Nephron progenitor cell (in vitro differentiated cells): ENCODE measurements around the gene EID2B.

Source experiments
- DNase-seq: peaks from one replicate; pipeline ENCODE4 v3.0.0; 2021
- H3K27ac Mint-ChIP-seq: 2 replicates; pipeline ENCODE4 v1.8.0; 2021; ENCODE audit warnings: mild to moderate bottlenecking, moderate library complexity, mixed read lengths
- H3K27me3 Mint-ChIP-seq: 2 replicates; pipeline ENCODE4 v1.8.0; 2021; ENCODE audit warnings: mild to moderate bottlenecking, low read depth, mixed read lengths; ENCODE audit not compliant: poor library complexity
- H3K36me3 Mint-ChIP-seq: 2 replicates; pipeline ENCODE4 v1.8.0; 2021; ENCODE audit warnings: low read depth, mixed read lengths
- H3K4me1 Mint-ChIP-seq: 2 replicates; pipeline ENCODE4 v1.8.0; 2021; ENCODE audit warnings: mixed read lengths
- H3K4me3 Mint-ChIP-seq: 2 replicates; pipeline ENCODE4 v1.8.0; 2021; ENCODE audit warnings: mild to moderate bottlenecking, moderate library complexity, mixed read lengths
- H3K9me3 Mint-ChIP-seq: 2 replicates; pipeline ENCODE4 v1.8.0; 2021; ENCODE audit warnings: mild to moderate bottlenecking, moderate library complexity, mixed read lengths
- CTCF ChIP-seq: fragments of 200-600 bp; sonication (generic); IDR thresholded peaks from 2 replicates; pipeline ENCODE4 v1.5.0; 2021; ENCODE audit warnings: antibody characterized with exemption

EID2B gene

DNA sequence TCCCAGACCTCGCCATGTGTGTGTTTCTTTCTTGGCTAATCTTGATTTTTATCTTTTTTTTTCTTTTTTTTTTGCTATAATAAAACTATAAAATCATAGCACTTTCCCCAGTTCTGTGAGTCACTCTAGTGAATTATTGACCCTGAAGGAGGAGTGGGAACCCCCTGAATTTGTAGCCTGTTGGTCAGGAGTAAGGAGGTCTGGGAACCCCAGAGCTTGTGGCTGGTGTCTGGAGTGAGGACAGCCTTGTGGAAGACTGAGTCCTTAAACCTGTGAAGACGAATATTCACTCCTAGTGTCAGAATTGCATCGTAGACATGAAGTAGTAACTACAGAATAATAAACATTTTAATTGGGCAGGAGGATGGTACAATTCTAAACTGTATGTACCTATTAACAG, 7.4 kb downstream of the EID2B start:
- Mint-ChIP-seq H3K9me3 (peaks cover 4% of the 10 kb centered on the region), H3K36me3 (peaks cover 45% of the 10 kb centered on the region), H3K4me3 (no peak overlapping the region), H3K27me3 (no peaks in the 10 kb centered on the region), H3K4me1 (peaks cover 16% of the 10 kb centered on the region), H3K27ac (peak overlapping the region; percentile 24)
- no peak for DNase-seq
- no peak for TF ChIP-seq CTCF

GRCh38 chr19:39524495-39524894, 8.2 kb downstream of the EID2B start:
- Mint-ChIP-seq H3K4me3 (no peak overlapping the region), H3K36me3 (peaks cover 45% of the 10 kb centered on the region), H3K27me3 (no peaks in the 10 kb centered on the region), H3K9me3 (peaks cover 4% of the 10 kb centered on the region), H3K4me1 (peaks cover 23% of the 10 kb centered on the region), H3K27ac (no peak overlapping the region)
- TF ChIP-seq CTCF, result no peak
- DNase-seq, result no peak

DNA sequence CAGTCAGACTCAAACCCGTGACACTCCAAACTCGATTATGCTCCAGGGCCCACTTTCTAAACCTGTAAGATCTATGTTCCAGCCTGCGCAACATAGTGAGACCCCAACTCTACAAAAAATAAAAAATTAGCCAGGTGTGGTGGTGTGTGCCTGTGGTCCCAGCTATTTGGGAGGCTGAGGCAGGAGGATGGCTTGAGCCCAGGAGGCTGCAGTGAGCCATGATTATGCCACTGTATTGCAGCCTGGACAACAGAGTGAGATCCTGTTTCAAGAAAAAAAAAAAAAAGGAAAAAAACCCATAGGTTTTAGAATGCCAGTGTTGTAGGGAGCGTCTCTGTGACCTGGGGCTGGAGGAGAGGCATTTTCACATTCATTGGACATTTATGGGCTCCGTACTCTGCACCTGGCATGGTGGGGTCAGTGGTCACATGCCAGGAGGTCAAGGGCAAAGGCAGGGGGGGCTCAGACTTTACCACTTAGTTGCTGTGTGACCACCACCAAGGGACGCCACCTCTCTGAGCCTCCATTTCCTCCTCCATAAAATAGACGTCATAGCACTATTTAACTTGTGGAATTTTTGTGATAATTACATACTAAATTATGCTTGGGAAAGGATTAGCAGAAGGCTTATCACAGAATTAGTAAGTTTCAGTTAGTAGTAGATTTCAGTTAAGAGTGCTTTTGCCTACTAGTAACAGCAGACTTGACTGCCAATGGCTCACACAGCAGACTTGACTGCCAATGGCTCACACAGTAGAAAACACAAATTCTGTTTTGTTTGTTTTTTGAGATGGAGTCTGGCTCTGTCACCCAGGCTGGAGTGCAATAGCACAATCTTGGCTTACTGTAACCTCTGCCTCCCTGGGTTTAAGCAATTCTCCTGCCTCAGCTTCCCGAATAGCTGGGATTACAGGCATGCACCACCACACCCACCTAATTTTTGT, 11.8 kb downstream of the EID2B start:
- H3K4me3 Mint-ChIP-seq, result no peak overlapping the region
- DNase-seq, result no peak
- no peak for TF ChIP-seq CTCF
- H3K36me3 Mint-ChIP-seq, result peaks cover 27% of the 10 kb centered on the region
- peaks cover 17% of the 10 kb centered on the region for H3K27me3 Mint-ChIP-seq
- H3K9me3 Mint-ChIP-seq, result peaks cover 4% of the 10 kb centered on the region
- H3K27ac Mint-ChIP-seq, result peak overlapping the region; percentile 19
- H3K4me1 Mint-ChIP-seq, result peaks cover 52% of the 10 kb centered on the region

- peaks cover 57% of the 10 kb centered on the region for H3K4me1 Mint-ChIP-seq
- no peak for TF ChIP-seq CTCF
- DNase-seq, result no peak
- H3K27ac Mint-ChIP-seq, result peak overlapping the region; percentile 99
- H3K4me3 Mint-ChIP-seq, result peak overlapping the region; percentile 77
- no peaks in the 10 kb centered on the region for H3K9me3 Mint-ChIP-seq
- H3K27me3 Mint-ChIP-seq, result peaks cover 27% of the 10 kb centered on the region
- H3K36me3 Mint-ChIP-seq, result peaks cover 12% of the 10 kb centered on the region
Measured at GRCh38 chr19:39518975-39519374, 13.7 kb downstream of the EID2B start.

DNA sequence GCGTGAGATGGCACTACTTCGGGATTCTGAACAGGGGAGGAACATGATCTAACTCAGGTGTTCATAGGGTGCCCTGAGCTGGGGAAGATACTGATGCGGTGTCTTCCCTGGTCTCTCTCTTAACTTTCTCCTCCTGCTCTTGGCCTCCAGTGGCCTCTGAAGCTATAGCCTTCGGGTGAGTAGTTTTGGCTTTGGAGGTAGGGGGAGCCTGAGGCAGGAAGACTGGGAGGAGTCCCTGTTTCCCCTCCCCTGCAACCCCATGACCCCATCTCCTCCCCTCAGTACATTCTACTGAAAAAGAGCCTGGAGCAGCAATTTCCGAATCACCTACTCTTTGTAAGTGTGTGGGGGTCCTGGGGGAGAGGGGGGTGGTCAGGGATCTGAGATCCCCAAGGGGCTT, 14.2 kb downstream of the EID2B start:
- no peak for TF ChIP-seq CTCF
- Mint-ChIP-seq H3K4me1 (peaks cover 57% of the 10 kb centered on the region), H3K27me3 (peaks cover 27% of the 10 kb centered on the region), H3K36me3 (peaks cover 12% of the 10 kb centered on the region), H3K27ac (peak overlapping the region; percentile 99), H3K9me3 (no peaks in the 10 kb centered on the region), H3K4me3 (peak overlapping the region; percentile 77)
- no peak for DNase-seq

GRCh38 chr19:39517432-39517831, 15.2 kb downstream of the EID2B start:
- peaks cover 5% of the 10 kb centered on the region for H3K36me3 Mint-ChIP-seq
- no peak for TF ChIP-seq CTCF
- H3K4me1 Mint-ChIP-seq, result peaks cover 57% of the 10 kb centered on the region
- H3K9me3 Mint-ChIP-seq, result no peaks in the 10 kb centered on the region
- peak overlapping the region; percentile 86 for H3K4me3 Mint-ChIP-seq
- H3K27me3 Mint-ChIP-seq, result peaks cover 27% of the 10 kb centered on the region
- no peak for DNase-seq
- H3K27ac Mint-ChIP-seq, result peak overlapping the region; percentile 17
